Suppressor macrophage (primary cell): ENCODE measurements around the gene C12orf75.
"Not testable (repeated sequence)": the region's sequence is repeated elsewhere in the genome, so short reads cannot be mapped to it uniquely, and the experiment has no call there.

ENCODE experiments used
- DNase-seq, 4 experiments: peaks; one replicate each; pipeline ENCODE4 v3.0.0-alpha.2; 2020 to 2022
- total RNA-seq, 17 experiments: gene quantifications; one replicate each; lab custom pipeline; 2026; ENCODE audit warnings: mixed read lengths in 6 of 17, inconsistent platforms in 3 of 17; lab: John Stamatoyannopoulos, UW

Gene C12orf75
- total RNA-seq, result 0.40 to 2.8 (median 1.9) reads per million in 17 experiments

GRCh38 chr12:105330283-105330930 lies at the start of gene C12orf75:
Gene C12orf75, plus strand, starts transcription at chr12:105330691. Its CDS starts 201 bp downstream, at chr12:105330892.
- DNase-seq, result peak; percentile 12 to 56 (median 30)

DNA sequence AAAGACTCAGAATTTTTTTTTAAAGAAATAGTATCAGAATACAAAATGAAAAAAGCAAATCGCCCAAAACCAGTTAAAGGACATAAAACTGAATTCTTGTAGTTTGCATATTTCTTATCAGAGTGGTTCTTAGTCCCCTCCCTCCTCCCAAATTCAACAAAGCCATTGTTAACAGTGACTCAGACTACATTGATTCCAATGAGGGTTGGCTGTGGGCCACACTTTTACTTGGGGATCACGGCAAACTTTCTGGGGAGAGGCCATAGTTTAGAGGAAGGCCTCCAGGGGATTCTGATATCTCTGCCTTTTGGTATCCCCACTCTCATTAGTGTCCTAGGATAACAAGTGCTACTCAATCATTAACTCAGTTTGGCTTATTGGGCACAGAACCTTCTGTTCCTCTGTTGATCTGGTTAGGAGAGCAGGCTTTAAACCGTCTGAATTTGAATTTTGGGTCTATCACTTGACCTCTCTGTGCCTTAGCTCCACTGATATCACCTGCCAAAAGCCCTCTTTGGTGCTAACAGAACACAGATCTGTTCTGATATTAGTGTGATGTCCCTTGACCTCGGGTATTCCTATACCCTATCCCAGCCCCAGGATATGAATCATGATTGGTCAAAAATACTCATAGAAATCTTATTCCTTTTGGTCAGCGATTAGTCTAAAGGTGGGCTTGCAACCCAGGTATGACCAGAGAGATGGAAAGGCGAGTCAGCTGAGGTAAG lies 49.4 kb upstream of the C12orf75 start:
- DNase-seq, result no peak

DNA sequence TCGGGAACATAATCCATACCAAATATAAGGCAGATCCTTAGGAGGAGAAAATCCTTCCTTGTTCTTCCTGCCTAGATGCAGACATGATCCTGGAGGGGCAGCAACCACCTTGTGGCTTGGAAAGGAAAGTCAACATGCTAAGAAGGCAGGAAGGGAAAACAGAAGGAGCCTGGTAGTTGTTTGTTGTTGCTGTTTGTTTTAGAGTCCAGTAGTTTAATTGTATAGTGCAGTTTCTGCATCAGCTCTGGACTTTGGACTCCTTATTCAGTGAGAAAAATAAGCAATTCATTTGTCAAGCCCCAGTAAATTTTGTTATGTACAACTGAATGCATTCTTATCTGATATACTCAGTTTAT lies 48.8 kb upstream of the C12orf75 start:
- DNase-seq, result no peak

- no peak for DNase-seq
Observed at GRCh38 chr12:105285378-105285777, 45.1 kb upstream of the C12orf75 start.

DNA sequence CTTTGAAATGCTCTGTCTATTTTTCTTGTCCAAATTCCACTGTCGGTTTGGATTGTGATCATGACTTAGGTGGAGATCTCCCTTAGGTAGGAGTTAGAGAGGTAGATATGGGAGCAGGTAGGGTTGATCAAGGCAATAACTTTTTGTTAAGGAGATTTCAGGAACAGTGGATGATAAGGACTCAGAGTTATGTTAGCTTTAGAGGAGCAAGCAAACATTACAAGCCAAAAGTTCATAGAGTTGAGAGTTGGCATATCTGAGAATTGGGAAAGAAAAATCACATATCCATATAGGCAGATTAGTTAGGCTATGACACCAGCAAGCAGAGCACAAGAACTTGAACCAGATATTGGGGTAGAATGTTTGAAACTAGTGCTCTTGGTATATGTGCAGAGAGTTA lies 43.1 kb upstream of the C12orf75 start:
- DNase-seq, result no peak

DNA sequence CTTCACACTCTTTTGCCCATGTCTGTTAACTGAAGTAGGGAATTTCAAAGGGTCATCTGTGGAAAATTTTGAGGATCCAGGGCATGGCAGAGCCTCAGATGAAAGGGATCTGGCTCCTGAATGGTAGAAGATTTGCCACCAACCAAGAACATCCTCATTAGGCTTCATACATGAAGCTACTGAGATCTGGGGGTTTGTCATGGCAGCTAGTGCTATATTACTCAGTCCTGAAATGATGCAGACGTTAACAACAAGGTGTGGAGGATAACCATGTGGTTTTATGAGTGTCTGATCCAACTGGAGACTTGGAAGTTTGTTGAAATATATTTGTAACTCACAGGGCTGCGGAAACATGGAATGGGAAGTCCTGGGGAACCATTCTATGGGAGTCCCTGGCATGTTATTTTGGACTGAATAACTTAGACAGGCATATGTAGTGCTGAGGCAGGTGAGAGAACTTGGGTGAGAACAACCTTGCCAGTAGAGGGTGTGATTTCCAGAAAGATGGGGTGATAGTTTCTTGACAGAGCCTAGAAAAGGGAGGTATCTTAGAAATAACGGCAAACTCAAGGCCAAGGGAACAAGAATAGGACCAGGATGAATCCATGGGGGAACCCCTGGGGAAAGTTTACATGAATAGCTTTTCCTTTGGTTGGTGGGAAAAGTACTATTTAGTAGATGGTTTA lies 42.0 kb upstream of the C12orf75 start:
- DNase-seq, result no peak

GRCh38 chr12:105289114-105289904 lies 41.2 kb upstream of the C12orf75 start:
- DNase-seq, result peak in 2 of 4 experiments; percentile 11 to 19

DNA sequence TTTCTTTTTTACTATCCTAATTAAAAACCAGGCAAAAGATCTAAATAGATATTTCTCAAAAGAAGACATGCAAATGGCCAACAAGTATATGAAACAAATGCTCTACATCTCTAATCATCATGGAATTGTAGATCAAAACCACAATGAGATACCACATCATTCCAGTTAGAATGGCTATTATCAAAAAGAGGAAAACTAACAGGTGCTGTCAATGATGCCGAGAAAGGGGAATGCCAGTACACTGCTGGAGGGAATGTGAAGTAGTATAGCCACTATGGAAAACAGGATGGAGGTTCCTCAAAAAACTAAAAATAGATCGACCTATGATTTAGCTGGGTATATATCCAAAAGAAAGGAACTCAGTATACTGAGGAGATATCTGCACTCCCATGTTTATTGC lies 39.0 kb upstream of the C12orf75 start:
- DNase-seq, result no peak

GRCh38 chr12:105292705-105293104 lies 37.8 kb upstream of the C12orf75 start:
- no peak for DNase-seq

- no peak for DNase-seq
Observed at GRCh38 chr12:105293187-105293586, 37.3 kb upstream of the C12orf75 start.

- DNase-seq, result no peak
Observed at GRCh38 chr12:105294161-105294560, 36.3 kb upstream of the C12orf75 start.

GRCh38 chr12:105294886-105295479 lies 35.5 kb upstream of the C12orf75 start:
- DNase-seq, result no peak

DNA sequence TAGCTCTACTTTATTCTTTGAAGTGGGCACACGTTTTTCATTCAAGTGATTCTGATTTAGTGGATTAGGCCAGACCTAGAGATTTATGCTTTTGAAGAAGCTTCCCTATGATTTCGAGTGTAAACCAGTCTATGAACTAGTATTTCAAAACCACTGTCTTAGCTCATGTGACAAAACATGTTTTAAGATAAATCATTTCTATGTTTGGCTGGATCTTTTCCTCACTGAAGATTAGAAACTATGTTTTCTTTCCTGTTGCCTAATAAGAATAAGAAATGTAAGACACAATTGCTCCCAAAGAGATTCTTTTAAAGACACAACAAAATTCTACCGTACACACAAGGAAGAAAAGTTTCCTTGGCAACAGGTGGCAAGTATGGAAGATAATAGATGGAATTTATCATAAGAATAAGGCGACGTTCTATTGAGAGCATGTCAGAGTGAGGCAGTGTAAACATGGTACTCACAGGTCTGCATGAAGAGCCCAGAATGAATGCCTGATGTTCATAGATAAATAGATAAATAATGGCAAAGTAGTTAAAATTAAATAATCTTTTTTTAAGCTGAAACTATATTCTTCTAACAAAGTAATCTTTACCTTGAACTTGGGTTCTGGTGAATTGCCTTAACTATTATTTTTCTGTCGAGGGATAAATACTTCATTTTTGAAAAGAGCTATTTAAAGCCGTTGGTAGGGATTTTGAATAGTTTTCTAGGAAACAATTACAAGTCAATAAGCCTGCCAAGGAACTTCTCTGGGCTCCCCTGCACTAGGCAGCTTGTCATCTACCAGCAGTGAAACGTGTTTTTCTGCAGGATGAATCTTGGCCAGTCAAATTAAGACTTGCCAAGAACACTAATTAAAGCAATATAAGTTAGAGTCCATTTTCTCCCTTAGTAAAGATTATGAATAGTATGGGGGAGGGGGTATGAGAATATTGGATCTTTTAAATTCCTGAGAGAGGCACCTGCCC lies 34.1 kb upstream of the C12orf75 start:
- no peak for DNase-seq

DNA sequence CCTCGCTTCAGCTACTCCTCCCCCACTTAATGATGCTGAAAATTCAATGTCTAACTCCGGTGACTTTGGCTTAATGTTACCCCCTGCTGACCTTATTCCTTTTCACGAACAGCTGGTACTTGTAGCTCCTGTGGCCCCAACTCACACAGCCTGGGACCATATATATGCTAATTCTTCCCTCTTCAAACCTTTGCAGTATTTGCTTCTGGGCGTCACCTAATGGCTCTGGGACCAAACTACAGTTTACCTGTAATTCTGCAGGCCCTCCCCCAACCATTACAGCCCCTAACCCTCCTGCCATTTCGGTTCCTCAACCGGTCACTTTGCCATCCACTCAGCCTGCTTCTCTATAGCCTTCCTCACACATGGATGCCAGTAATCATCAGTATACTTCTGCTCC lies 29.6 kb upstream of the C12orf75 start:
- no peak for DNase-seq

GRCh38 chr12:105301696-105302095 lies 28.8 kb upstream of the C12orf75 start:
- DNase-seq, result no peak

- DNase-seq, result not testable (repeated sequence)
Observed at GRCh38 chr12:105302986-105303385, 27.5 kb upstream of the C12orf75 start.

GRCh38 chr12:105304626-105305025 lies 25.9 kb upstream of the C12orf75 start:
- not testable (repeated sequence) for DNase-seq

- not testable (repeated sequence) for DNase-seq
Observed at GRCh38 chr12:105307601-105308314, 22.7 kb upstream of the C12orf75 start.

- not testable (repeated sequence) for DNase-seq
Observed at GRCh38 chr12:105308839-105309238, 21.7 kb upstream of the C12orf75 start.

- not testable (repeated sequence) for DNase-seq
Observed at GRCh38 chr12:105309384-105309783, 21.1 kb upstream of the C12orf75 start.
